ELR (cell line): ENCODE data around the gene PIP4K2A.
A peak's percentile ranks its signal among the peaks of the same experiment; 100 is the strongest.
"Not testable (repeated sequence)": the region's sequence is repeated elsewhere in the genome, so short reads cannot be mapped to it uniquely, and the experiment has no call there.

Experiments used
- DNase-seq: peaks from one replicate; pipeline ENCODE4 v3.0.0-alpha.2; 2015; ENCODE audit warnings: low read depth

Gene PIP4K2A

DNA sequence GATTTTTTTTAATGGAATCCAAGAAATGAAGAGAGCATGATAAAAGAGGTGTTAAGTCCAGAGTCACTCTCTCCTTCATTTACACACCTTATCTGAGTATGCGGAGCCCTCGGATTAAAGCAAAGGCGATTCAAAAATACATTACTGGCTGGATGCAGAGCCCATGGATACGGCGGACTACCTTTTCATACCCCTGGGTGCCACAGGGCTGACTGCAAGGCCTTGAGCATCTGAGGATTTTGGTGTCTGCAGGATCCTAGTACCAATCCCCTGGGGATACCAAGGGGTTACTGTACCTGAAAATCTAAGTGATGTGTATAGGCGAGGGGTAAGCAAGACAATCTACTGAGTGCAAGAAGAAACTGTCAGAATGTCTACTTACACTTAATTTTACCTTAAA, 20.5 kb downstream of the PIP4K2A start:
- no peak for DNase-seq

DNA sequence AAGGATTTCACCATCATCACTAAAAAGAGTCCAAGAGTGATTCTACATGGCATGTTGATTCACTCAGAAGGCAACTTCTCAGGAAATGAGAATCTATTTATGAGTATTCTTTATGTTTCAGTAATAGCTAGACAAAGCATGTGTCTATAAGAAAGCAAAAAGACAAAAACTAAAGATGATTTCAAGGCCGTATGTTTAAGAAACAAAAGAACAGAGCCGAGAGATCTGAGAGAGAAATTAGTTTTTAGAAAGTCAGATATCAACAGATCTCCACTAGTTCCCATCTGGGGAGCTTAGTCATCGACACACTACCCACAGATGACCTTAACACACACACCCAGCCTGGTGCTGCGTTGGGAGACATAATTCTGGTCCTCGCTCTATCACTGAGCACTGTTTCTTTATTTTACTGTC, 21.0 kb downstream of the PIP4K2A start:
- peak; percentile 79 for DNase-seq

- DNase-seq: not testable (repeated sequence)
Measured at GRCh38 chr10:22692119-22692518, 22.3 kb downstream of the PIP4K2A start.

DNA sequence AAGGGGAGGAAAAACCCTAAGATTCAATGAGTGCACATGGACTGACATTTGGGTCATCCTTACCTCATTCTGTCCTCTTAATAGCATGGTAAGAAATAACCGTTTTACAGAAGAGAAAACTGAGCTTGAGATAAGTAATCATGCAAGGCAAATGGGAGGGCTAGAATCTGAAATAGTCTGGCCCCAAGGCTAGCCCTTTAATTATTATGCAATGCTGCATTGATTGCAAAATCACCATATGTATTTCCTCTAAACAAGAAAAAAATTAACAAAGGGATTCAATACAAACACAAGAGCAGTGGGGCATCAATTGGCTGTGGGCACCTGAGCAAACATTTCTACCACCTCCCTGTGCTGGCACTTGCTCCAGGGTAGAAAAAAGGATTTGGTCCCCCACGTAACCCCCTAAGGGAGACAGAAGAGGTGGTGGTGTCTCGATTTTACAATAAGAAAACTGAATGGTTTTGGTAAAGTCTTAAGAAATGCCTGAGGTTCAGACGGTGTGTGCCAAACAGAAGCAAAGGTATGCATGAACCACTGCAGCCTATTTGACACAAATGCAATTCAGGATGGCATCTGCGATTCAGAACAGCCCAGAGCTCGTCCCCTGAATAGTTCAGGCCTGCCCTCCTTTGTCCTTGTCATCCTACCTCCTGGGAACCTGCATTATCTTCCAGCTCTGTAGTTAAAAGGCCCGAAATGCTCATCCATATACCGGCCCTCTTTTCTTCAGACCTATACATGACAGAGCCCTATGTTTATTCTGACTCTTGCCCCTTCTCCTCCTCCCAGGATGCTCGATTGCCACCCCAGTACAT, 23.6 kb downstream of the PIP4K2A start:
- peak; percentile 7 for DNase-seq

GRCh38 chr10:22690158-22690557, 24.2 kb downstream of the PIP4K2A start:
- DNase-seq: no peak

DNA sequence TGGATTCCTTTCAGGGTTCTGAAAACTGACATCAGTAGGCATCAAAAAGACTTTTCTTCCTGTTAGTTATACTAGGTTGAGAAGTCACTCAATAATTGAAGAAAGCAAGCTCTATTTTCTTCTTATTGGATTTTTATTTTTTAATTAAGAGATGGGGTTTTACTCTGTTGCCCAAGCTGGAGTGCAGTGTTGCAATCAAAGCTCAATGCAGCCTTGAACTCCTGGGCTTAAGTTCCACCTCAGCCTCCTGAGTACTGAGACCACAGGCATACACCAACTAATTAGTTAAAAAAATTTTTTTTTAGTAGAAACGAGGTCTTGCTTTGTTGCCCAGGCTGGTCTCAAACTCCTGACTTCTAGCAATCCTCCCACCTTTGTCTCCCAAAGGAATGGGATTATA, 28.0 kb downstream of the PIP4K2A start:
- DNase-seq: no peak

- DNase-seq: no peak
Measured at GRCh38 chr10:22685926-22686325, 28.5 kb downstream of the PIP4K2A start.

GRCh38 chr10:22684699-22685098, 29.7 kb downstream of the PIP4K2A start:
- peak; percentile 15 for DNase-seq

- DNase-seq: peak; percentile 56
Measured at GRCh38 chr10:22683140-22683389, 31.3 kb downstream of the PIP4K2A start.

GRCh38 chr10:22682237-22683139, 31.9 kb downstream of the PIP4K2A start:
- DNase-seq: peak; percentile 84

GRCh38 chr10:22681783-22682183, 32.6 kb downstream of the PIP4K2A start:
- DNase-seq: peak; percentile 91

- no peak for DNase-seq
Measured at GRCh38 chr10:22681301-22681700, 33.1 kb downstream of the PIP4K2A start.

GRCh38 chr10:22679608-22680007, 34.8 kb downstream of the PIP4K2A start:
- no peak for DNase-seq

DNA sequence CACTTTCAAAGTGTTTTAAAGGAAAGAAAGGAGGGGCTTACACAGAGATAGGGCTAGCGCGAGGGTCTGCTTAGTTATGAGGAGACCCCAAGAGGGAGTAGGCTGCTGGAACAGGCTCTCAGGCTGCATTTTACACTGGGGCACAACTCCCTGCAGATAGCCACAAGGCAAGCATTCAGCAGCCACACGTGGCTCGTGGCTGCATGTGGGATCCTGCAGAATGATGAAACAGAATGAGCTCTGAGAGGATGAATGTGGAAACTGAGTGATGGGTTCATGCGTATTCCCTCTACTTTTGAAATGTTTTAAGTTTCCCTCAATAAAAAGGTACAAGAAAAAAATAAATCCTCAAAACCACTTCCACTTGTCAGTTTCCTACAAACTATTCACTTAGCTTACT, 37.0 kb downstream of the PIP4K2A start:
- DNase-seq: no peak

DNA sequence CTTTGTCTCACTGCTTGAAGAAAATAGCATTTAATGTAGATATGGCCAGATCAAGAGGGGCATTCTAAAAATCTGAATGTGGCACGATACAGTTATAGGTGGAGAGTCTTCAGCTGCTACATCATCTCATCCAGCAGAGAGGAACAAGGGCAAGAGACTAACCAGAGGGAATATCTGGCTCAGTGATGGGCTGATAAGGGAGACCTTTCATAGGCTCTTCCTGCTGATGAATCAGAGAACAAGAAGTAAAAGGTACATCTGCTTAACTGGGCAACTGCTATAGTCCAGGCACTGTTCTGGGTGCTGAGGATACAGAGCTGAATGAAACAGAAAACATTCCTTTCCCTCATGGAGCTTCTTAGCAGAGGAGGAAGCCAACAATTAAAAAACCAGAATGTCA, 37.9 kb downstream of the PIP4K2A start:
- no peak for DNase-seq

DNA sequence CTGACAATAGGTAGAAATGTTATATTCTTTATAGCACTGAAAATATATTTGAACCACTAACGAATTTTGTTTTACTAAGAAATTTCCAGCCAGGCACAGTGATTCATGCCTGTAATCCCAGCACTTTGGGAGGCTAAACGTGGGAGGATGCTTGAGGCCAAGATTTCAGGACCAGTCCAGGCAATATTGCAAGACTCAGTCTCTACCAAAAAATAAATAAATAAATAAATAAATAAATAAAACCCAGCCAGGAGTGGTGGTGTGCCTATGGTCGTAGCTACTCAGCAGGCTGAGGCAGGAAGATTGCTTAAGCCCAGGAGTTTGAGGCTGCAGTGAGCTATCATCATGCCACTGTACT, 39.8 kb downstream of the PIP4K2A start:
- no peak for DNase-seq

GRCh38 chr10:22673785-22674572, 40.4 kb downstream of the PIP4K2A start:
- no peak for DNase-seq

- DNase-seq: no peak
Measured at GRCh38 chr10:22673091-22673392, 41.3 kb downstream of the PIP4K2A start.

DNA sequence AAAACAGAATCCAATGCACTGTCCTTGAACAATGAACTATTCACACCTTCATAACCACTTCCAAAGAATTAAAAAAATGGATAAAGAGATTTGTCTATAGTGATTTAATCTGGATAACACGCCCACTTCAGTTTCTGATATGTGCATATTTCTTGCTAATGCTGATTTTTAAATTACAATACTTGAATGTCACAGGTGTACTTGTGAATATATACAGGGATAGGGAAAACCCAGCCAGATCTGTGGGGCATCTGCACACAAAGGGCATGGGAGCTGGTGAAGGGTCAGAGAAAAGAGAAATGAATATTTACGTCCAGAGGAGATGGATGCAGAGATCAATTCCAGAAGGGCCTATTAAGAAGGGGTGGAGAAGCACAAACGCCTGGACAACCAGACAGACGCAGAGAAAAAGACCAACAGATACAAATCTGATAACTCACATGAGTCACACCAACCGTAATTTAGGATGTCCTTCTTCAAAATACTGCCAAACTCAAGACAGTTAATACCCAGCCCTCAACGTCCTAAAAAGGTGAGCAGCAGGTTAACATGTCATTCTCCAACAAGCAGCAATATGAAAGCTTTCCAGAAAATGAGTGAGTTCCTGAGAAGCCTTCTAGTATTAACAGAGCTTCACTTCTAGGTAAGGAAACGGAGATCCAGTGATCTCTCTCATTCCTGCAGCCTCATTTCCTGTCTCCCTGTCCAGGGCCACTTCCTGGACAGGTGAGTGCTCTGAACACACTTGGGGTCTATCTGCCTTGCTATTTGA, 41.9 kb downstream of the PIP4K2A start:
- no peak for DNase-seq

- DNase-seq: no peak
Measured at GRCh38 chr10:22670788-22671187, 43.6 kb downstream of the PIP4K2A start.

DNA sequence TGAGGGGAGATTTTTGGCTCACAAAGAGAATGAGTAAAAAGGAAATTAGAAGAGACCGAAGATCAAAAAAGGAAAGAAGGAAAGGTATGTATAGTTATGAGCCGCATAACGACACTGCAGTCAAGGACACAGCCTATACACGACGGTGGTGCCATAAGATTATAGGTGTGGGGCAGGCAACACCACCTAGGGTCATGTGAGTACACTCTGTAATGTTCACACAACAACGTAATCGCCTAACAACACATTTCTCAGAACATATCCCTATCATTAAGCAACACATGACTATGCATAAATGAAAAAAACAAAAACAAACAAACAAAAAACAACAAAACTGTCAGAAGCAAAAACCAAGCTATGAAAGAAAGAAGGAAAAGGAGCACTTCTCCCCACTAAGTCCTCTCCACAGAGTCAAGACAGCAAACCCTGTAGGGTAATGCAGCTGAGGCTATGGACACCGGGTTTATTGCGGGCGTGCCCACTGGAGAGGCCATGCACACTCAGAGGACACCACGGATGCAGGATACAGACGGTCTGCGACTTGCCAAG, 45.1 kb downstream of the PIP4K2A start:
- no peak for DNase-seq

- no peak for DNase-seq
Measured at GRCh38 chr10:22667093-22667480, 47.3 kb downstream of the PIP4K2A start.
